Stimulated activated CD8-positive, alpha-beta memory T cell treated with anti-CD3 and anti-CD28 coated beads, Interleukin-15, amount 100 ng/mL, for 4 hours (primary cell): ENCODE results near the gene PRKCE.

Experiments
- DNase-seq, 2 donors: peaks; one replicate each; pipeline ENCODE4 v3.0.0-alpha.2; 2020; ENCODE audit warnings: low read depth in 2 of 2

The PRKCE gene

GRCh38 chr2:45755585-45756335 lies 104.3 kb downstream of the PRKCE start:
- DNase-seq, result no peak

GRCh38 chr2:45758018-45758417 lies 106.5 kb downstream of the PRKCE start:
- DNase-seq, result no peak

- DNase-seq, result no peak
Measured at GRCh38 chr2:45759310-45759851, 107.9 kb downstream of the PRKCE start.

- DNase-seq, result no peak
Measured at GRCh38 chr2:45761635-45762034, 110.2 kb downstream of the PRKCE start.

- no peak for DNase-seq
Measured at GRCh38 chr2:45763255-45763654, 111.8 kb downstream of the PRKCE start.

GRCh38 chr2:45763797-45764196 lies 112.3 kb downstream of the PRKCE start:
- DNase-seq, result no peak

- no peak for DNase-seq
Measured at GRCh38 chr2:45765007-45765727, 113.7 kb downstream of the PRKCE start.

- no peak for DNase-seq
Measured at GRCh38 chr2:45765728-45766254, 114.3 kb downstream of the PRKCE start.

GRCh38 chr2:45768208-45768607 lies 116.7 kb downstream of the PRKCE start:
- no peak for DNase-seq

GRCh38 chr2:45769056-45769455 lies 117.6 kb downstream of the PRKCE start:
- DNase-seq, result no peak

GRCh38 chr2:45769854-45770576 lies 118.5 kb downstream of the PRKCE start:
- DNase-seq, result no peak

- DNase-seq, result no peak
Measured at GRCh38 chr2:45770811-45771210, 119.3 kb downstream of the PRKCE start.

GRCh38 chr2:45771261-45771660 lies 119.8 kb downstream of the PRKCE start:
- DNase-seq, result no peak

- no peak for DNase-seq
Measured at GRCh38 chr2:45772038-45772437, 120.6 kb downstream of the PRKCE start.

- no peak for DNase-seq
Measured at GRCh38 chr2:45773909-45774308, 122.4 kb downstream of the PRKCE start.

GRCh38 chr2:45774688-45775244 lies 123.3 kb downstream of the PRKCE start:
- DNase-seq, result no peak

GRCh38 chr2:45776160-45776955 lies 124.9 kb downstream of the PRKCE start:
- DNase-seq, result no peak

GRCh38 chr2:45777996-45778719 lies 126.7 kb downstream of the PRKCE start:
- DNase-seq, result no peak

- DNase-seq, result peak in 1 of 2 donors; percentile 42
Measured at GRCh38 chr2:45778720-45779171, 127.3 kb downstream of the PRKCE start.
